NCI-H1048 (cell line): ENCODE results near the gene TERT.
"Not testable (repeated sequence)": the region's sequence is repeated elsewhere in the genome, so short reads cannot be mapped to it uniquely, and the experiment has no call there.

Source experiments
- DNase-seq: peaks from one replicate; lab custom pipeline; 2025; lab: John Stamatoyannopoulos, UW

The TERT gene

DNA sequence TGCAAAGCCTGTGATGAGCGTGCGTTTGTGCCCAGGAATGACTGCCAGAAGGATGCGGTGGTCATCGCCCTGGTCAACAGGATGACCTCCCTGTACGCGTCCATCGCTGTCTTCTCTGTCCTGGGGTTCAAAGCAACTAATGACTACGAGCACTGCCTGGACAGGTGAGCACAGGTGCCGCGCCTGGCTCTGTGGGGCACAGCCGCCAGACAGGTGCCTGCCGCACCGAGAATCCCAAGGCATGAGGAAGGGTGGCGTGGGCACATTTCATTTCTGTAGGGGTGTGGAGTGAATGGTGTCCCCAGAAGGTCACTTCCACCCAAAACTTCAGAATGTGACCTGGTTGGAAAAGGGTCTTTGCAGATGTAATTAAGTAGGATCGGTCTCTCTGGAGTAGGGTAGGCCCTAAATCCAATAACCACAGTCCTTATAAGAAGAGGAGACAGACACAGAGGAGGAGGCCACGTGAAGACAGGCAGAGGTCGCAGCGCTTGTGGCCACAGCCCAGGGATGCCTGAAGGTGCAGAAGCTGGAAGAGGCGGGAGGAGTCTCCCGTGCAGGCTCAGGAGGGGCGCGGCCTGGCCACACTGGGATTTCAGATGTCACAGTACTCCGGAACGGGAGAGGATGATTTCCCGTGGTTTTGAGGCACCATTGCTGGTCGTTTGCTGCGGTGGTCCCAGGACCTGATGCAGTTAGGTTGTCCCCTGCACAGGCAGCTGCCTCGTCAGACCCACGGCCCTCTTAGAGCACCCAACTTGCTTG, 54.2 kb downstream of the TERT start:
- no peak for DNase-seq

DNA sequence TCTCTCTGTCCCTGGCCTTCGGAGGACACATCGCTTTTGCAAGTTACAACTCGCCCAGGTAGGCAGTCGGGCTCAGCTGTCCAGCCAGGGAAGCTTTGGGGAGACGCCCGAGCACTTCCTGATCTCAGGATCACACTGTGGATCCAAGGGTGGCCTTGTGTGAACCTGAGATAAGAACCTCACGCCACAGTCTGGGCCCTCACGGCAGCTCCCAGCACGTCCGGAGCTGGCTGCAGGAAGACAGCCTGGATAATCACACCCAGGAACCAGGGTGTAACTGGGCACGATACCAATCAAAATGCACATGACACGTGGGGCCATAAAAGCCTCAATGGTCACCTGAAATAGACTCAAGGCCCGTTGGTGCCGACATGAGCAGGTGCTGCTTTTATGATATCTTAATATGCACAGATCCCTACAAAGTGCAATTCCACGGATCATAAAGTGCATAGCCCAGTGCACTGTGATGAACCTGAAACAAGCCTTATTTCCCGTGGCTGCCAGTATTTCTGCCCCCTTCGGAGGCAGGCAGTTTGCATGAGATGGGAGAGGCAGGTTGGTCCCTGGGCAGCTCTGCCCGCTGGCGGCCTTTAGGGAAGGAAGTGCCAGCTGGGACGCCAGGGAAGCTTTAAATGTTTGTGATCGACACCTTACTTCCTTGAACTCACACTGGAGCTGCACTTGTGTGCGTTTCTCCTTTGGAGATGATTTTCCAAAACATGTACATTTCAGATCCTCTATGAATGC, 55.2 kb downstream of the TERT start:
- no peak for DNase-seq

DNA sequence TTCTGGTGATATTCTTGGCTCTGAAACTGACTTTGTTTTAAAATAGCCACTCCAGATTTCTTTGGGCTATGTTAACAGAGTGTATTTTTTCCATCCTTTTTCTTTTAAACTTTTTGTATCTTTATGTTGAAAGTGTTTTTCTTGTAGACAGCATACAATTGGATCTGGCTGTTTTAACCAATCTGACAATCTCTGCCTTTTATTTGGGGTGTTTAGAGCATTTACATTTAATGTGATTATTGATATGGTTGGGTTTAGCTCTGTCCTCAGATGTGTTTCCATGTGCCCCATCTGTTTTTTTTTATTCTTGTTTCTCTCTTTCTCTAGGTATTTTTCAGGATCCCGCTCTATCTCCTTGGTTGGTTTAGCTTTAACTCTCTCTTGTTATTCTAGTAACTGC, 59.0 kb downstream of the TERT start:
- DNase-seq: no peak

DNA sequence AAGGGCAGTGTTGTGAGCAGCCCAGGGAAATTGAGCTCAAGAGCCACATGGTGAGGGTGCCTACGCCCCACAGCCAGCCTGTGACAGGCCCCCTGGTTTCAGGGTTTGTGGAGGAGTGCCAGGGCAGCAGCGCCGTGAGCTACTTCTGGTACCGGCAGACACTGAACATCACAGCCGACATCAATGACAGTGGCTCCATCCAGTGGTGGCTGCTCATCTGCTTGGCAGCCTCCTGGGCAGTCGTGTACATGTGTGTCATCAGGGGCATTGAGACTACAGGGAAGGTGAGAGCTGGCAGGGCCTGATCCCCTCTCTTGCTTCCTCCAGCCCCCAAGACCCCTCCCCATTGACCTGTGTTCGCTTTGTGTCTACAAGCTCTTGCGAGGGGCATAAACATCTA, 59.5 kb downstream of the TERT start:
- no peak for DNase-seq

DNA sequence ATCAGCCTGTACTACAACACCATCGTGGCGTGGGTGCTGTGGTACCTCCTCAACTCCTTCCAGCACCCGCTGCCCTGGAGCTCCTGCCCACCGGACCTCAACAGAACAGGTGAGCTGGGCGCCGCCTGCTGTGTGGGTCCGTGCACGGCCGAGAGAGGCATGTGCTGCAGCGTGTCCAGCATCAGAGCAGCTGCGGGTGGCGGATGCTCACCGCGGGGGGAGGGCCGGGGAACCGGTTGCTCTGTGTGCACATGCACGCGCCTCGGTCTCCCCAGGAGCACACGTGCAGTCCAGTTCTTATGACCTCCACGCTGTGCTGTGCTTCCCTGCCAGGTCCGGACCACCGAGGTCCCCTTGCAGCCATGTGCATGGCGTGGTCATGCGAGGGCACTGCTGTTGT, 62.1 kb downstream of the TERT start:
- no peak for DNase-seq

- DNase-seq: no peak
Observed at GRCh38 chr5:1231354-1231905, 63.4 kb downstream of the TERT start.

- DNase-seq: no peak
Observed at GRCh38 chr5:1230551-1230950, 64.3 kb downstream of the TERT start.

DNA sequence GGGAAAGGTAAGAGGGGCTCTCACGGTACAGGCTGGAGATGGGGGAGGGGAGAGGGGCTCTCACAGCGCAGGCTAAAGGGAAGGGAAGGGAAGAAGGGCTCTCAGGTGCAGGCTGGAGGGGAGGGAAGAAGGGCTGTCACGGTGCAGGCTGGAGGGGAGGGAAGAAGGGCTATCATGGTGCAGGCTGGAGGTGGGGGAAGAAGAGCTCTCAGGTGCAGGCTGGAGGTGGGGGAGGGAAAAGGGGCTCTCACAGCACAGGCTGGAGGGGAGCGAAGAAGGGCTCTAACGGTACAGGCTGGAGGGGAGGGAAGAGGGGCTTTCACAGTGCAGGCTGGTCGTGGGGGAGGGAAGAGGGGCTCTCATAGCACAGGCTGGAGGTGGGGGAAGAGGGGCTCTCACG, 65.0 kb downstream of the TERT start:
- DNase-seq: no peak

GRCh38 chr5:1229023-1229422, 65.8 kb downstream of the TERT start:
- not testable (repeated sequence) for DNase-seq

DNA sequence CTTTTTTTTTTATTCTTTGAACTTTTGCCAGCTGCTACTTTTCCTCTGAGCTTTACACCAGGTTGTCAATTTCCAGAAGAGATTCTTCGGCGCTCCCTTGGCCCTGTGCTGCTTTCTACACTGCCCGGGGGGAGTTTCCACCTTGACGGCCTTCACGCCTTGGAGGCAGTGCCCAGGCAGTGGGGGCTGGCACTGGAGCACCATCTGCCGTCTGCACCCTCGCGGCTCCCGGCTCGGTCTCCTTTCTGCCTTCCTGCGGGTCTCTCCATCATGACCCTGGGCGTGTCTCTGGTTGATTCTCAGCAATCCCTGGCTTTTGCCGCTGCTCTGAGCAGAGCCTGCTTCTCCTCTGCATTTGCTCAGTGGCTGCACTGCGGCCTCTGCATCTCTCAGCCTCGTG, 66.7 kb downstream of the TERT start:
- no peak for DNase-seq

- no peak for DNase-seq
Observed at GRCh38 chr5:1227667-1228066, 67.2 kb downstream of the TERT start.

DNA sequence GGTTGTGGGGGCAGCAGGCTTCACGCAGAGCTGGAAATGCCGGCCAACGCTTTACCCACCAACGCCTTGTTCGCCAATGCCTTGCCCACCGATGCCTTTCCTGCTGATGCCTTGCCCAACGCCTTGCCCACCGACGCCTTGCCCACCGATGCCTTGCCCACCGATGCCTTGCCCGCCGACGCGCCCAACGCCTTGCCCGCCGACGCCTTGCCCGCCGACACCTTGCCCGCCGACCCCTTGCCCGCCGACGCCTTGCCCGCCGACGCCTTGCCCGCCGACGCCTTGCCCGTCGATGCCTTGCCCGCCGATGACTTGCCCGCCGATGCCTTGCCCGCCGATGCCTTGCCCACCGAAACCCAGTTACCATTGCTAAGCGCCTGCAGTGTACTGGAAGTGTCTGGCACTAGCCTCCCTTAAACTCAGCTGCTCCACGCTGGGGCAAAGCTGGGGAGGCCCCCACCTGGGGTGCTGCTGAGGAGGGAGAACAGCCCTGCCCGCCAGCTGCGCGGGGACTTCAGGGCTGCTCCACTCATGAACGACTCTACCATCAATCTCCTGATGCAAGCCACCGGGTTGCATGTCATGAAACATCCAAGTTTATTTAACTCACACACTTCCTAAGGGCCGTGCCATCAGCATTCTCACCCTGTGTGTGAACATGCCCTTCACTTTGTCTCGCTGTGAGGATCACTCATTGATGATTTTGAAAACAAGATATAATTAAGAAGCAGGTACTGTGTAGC, 67.9 kb downstream of the TERT start:
- DNase-seq: no peak

- DNase-seq: no peak
Observed at GRCh38 chr5:1226231-1226630, 68.6 kb downstream of the TERT start.

DNA sequence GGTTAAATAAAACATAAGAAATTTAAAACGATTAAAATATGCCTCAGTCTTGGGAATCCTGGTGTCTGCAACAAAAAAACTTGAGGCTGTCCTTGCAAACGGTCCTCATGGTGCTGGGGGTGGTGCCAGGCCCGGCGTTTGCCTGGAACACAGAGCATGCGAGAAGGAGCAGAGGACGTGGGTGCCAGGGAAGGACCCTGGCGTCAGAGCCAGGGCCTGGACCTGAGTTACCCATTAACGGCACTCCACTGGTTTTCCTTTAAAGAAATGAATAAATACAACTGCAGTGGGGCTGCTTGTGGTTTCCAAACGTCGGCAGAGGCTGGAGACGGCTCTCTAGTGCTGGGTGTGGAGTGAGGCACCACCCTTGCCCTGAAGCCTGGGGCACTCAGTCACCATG, 69.8 kb downstream of the TERT start, which contains the start of gene SLC6A18:
Gene SLC6A18 (plus strand): TSS at position 301 of the 400 bp plus-strand sequence. CDS start 97 bp downstream, at position 398.
- no peak for DNase-seq

- DNase-seq: no peak
Observed at GRCh38 chr5:1224631-1225030, 70.2 kb downstream of the TERT start.

- DNase-seq: no peak
Observed at GRCh38 chr5:1223278-1223670, 71.6 kb downstream of the TERT start.

DNA sequence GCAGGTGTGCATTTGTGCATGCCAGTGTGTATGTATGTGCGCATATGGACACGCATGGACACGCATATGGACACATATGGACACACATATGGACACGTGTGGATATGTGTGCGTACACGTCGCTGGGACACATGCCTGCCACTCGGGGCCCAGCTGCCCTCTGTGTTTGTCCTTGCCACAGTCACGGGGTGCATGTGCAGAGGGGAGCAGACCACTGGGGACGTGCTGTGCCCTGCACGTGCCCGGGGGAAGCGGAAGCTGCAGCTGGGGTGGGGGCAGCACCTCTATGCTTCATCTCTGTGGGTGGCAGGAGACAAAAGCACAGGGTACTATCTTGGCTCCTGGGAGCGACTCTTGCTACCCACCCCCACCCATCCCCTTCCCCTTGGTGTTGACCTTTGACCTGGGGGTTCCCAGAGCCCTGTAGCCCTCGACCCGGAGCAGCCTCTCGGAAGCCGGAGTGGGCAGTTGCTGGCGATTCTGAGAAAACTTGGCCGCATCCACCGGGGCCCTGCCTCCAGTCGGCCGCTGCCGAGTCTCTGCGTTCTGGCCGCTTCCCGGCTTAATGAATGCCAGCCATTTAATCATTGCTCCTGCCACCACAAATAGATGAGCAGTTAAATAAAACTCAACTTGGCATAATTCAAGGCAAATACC, 72.1 kb downstream of the TERT start:
- no peak for DNase-seq

- DNase-seq: no peak
Observed at GRCh38 chr5:1222147-1222546, 72.7 kb downstream of the TERT start.

GRCh38 chr5:1221721-1222120, 73.1 kb downstream of the TERT start:
- no peak for DNase-seq

GRCh38 chr5:1220831-1221230, 74.0 kb downstream of the TERT start:
- no peak for DNase-seq

DNA sequence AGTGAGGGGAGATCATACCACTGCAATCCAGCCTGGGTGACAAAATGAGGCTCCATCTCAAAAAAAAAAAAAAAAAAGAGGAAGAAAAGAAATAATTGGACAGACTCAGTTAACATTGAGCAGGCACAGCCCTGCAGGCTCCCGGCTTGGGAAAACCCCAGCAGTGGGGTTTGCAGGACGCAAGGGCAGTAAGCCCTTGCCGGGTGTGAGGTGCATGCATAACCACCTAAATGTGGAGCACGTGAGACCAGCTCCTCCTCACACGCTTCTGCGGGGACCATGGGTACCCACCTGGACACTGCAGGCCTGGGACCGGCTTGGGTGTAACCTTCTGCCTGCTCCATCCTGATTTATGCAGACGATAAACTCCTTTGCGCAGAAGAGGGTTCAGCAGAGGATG, 74.5 kb downstream of the TERT start:
- no peak for DNase-seq

- DNase-seq: no peak
Observed at GRCh38 chr5:1219768-1220100, 75.1 kb downstream of the TERT start.
